Gastroesophageal sphincter (tissue), 4 donors: ENCODE measurements around the gene BRK1. TPM values are rescaled to one million over a fixed set of nuclear protein-coding genes. Genes with fewer than 3 reads are reported as not detected.
A peak's percentile ranks its signal among the peaks of the same experiment; 100 is the strongest.
"Not testable (repeated sequence)": the region's sequence is repeated elsewhere in the genome, so short reads cannot be mapped to it uniquely, and the experiment has no call there.

Experiments
- ATAC-seq: fragments of 150-250 bp; one replicate; pipeline ENCODE4 v1.9.1; 2016; ENCODE audit warnings: mild to moderate bottlenecking, moderate library complexity
- H3K27ac ChIP-seq, 4 donors: fragments of 200-600 bp; sonication (generic) in 3 of 4; 1 replicate in 3 of 4; 2 replicates in 1 of 4; pipeline ENCODE4 v1.5.1; 2016 to 2019
- H3K27me3 ChIP-seq: fragments of 200-600 bp; sonication (generic); one replicate; pipeline ENCODE4 v1.5.1; 2019
- H3K36me3 ChIP-seq, 2 donors: fragments of 200-600 bp; sonication (generic); one replicate each; pipeline ENCODE4 v1.5.1; 2019; ENCODE audit warnings: control low read depth in 1 of 2
- H3K4me1 ChIP-seq, 3 donors: fragments of 200-600 bp; sonication (generic); 1 replicate in 2 of 3; 2 replicates in 1 of 3; pipeline ENCODE4 v1.5.1; 2016 to 2019; ENCODE audit warnings: control low read depth in 2 of 3
- H3K4me3 ChIP-seq, 2 donors: fragments of 200-600 bp; sonication (generic); one replicate each; pipeline ENCODE4 v1.5.1; 2019; ENCODE audit warnings: mild to moderate bottlenecking in 1 of 2, moderate library complexity in 1 of 2
- H3K9me3 ChIP-seq, 3 donors: fragments of 200-600 bp; sonication (generic); one replicate each; pipeline ENCODE4 v1.5.1; 2017 to 2019; ENCODE audit warnings: control low read depth in 2 of 3
- CTCF ChIP-seq, 4 experiments: fragments of 200-600 bp in 2 of 4; fragments of 450-650 bp in 2 of 4; sonication (generic) in 1 of 4; IDR thresholded peaks; one replicate each; pipeline ENCODE4 v1.5.1; 2017 to 2019; ENCODE audit warnings: antibody characterized with exemption in 4 of 4, mild to moderate bottlenecking in 2 of 4, moderate library complexity in 2 of 4
- POLR2AphosphoS5 ChIP-seq: sonication (generic); formaldehyde crosslinking; IDR thresholded peaks from one replicate; pipeline ENCODE4 v1.6.1; 2017; ENCODE audit warnings: antibody characterized with exemption
- WGBS, 2 donors: methylation state at CpG; one replicate each; pipeline ENCODE4 v1.1.5; 2018; ENCODE audit warnings: low coverage in 1 of 2; 5-methylcytosine and 5-hydroxymethylcytosine counted together
- total RNA-seq, 4 donors: library from RNA; depleted of rRNA; stranded (reverse); fragments of >200 nt; gene quantifications; one replicate each; pipeline ENCODE4 v1.1.0, GENCODE V29; 2016

The BRK1 gene
- total RNA-seq, 4 donors from 2014 or later = 121 to 155 (median 139) TPM

DNA sequence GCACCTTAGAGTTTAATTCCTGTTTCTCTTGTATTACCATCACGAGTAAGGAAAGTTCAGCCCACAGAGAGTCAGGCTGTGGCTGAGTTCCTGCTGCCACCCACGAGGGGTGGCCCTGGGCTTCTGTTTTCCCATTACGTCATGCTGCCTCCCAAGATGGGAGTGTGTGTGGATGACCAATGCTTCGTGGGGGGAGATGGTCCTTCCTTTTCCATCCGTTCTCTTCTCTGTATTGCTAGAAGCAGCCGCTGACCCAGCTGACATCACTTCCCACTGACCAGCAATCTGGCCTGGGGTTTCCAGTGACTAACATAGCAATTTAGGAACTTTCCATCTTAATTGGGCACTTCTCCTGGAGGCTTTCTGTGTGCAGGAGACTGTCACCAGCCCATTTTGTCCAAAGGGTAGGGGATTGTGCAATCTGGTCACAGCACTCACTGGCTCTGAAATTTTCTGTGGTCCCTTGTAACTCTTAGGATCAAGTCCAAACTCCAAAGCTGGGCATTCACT, 58.5 kb downstream of the BRK1 start:
- Histone ChIP-seq H3K9me3 (no peaks in the 10 kb centered on the region), H3K4me3 (no peak overlapping the region), H3K36me3 (peaks cover 0 to 20% of the 10 kb centered on the region in 2 donors), H3K27me3 (no peaks in the 10 kb centered on the region), H3K27ac (peak overlapping the region in 3 of 4 donors; percentile 59 to 67 (median 66)), H3K4me1 (peaks cover 0 to 12% (median 9%) of the 10 kb centered on the region in 3 donors)
- peak; percentile 92 for ATAC-seq
- TF ChIP-seq POLR2AphosphoS5 = peak; percentile 44
- TF ChIP-seq CTCF (IDR thresholded peaks at IDR 0.05) = no peak
- 27 to 28% methylated on average over 4 to 6 of the region's 6 CpGs for WGBS, 2 donors

DNA sequence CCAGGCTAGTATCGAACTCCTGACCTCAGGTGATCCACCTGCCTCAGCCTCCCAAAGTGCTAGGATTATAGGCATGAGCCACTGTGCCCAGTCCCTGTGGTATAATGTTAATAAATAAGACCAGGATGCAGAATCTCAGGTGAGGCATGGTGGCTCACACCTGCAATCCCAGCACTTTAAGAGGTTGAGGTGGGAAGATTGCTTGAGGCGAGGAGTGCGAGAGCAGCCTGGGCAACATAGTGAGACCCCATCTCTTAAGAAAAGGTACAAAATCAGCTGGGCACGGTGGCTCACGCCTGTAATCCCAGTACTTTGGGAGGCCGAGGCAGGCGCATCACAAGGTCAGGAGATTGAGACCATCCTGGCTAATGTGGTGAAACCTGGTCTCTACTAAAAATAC, 59.9 kb downstream of the BRK1 start:
- not testable (repeated sequence) for H3K4me3 ChIP-seq, ATAC-seq, H3K27ac ChIP-seq, H3K9me3 ChIP-seq, H3K27me3 ChIP-seq
- H3K36me3 ChIP-seq = peaks cover 0 to 32% of the 10 kb centered on the region in 2 donors
- 100% methylated on average over 5 of the region's 7 CpGs; no CpG with 5 or more reads in 1 of the 2 donors for WGBS, 2 donors
- peaks cover 0 to 12% (median 9%) of the 10 kb centered on the region in 3 donors for H3K4me1 ChIP-seq

DNA sequence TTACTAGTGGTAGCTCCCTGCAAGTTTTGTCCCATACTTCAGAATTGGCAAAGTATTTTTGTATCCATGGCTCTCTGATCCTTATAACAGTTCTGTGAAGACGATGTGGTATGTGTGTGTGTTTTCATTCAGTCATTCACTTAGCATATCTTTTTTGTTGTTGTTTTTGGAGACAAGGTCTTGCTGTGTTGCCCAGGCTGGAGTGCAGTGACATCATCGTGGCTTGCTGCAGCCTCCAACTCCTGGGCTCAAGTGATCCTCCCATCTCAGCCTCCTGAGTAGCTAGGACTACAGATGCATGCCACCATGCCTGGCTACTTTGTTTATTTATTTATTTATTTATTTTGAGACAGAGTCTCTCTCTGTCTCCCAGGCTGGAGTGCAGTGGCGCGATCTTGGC, 60.7 kb downstream of the BRK1 start:
- not testable (repeated sequence) for H3K4me3 ChIP-seq, H3K27ac ChIP-seq, H3K27me3 ChIP-seq, H3K9me3 ChIP-seq, ATAC-seq
- Histone ChIP-seq H3K36me3 (peaks cover 0 to 40% of the 10 kb centered on the region in 2 donors), H3K4me1 (peaks cover 0 to 12% (median 9%) of the 10 kb centered on the region in 3 donors)
- 96 to 100% methylated on average over 4 of the region's 4 CpGs for WGBS, 2 donors

Other genes starting within 250 kb of the BRK1 start
- gene CIDEC, start 235.4 kb upstream of the BRK1 start, total RNA-seq = 10 to 100 TPM in 1 of 4 donors, 1 to 10 TPM in 1, under 1 TPM in 1, not detected in 1; 0.35 to 12.4 (median 1.6) TPM
- gene JAGN1, start 225.1 kb upstream of the BRK1 start, total RNA-seq = 10 to 100 TPM; 23.4 to 39.3 (median 31.7) TPM
- under 1 TPM; 0.47 to 0.85 (median 0.79) TPM for gene IL17RE, start 212.8 kb upstream of the BRK1 start, total RNA-seq
- 10 to 100 TPM; 31.0 to 64.0 (median 52.8) TPM for gene IL17RC, start 198.6 kb upstream of the BRK1 start, total RNA-seq
- 10 to 100 TPM; 54.3 to 80.0 (median 64.6) TPM for gene CRELD1, start 181.8 kb upstream of the BRK1 start, total RNA-seq
- 1 to 10 TPM; 1.3 to 3.6 (median 2.7) TPM for gene PRRT3, start 163.3 kb upstream of the BRK1 start, total RNA-seq
- 10 to 100 TPM; 38.8 to 81.6 (median 73.9) TPM for gene EMC3, start 128.8 kb upstream of the BRK1 start, total RNA-seq
- 1 to 10 TPM in 3 of 4 donors, under 1 TPM in 1; 0.96 to 7.3 (median 4.1) TPM for gene FANCD2, start 89.2 kb upstream of the BRK1 start, total RNA-seq
- under 1 TPM in 1 of 4 donors, not detected in 3; 0.77 TPM for gene FANCD2OS, start 7.4 kb upstream of the BRK1 start, total RNA-seq
- gene VHL, start 26.1 kb downstream of the BRK1 start, total RNA-seq = 10 to 100 TPM; 24.5 to 31.9 (median 27.7) TPM
- gene IRAK2, start 49.2 kb downstream of the BRK1 start, total RNA-seq = 1 to 10 TPM; 2.2 to 4.4 (median 3.3) TPM
- 10 to 100 TPM in 3 of 4 donors, 1 to 10 TPM in 1; 10.0 to 28.4 (median 22.6) TPM for gene TATDN2, start 132.8 kb downstream of the BRK1 start, total RNA-seq
- gene GHRL, start 177.3 kb downstream of the BRK1 start, total RNA-seq = 1 to 10 TPM in 1 of 4 donors, under 1 TPM in 1, not detected in 2; 0.47 to 3.2 TPM
- 10 to 100 TPM; 58.5 to 85.9 (median 76.9) TPM for gene SEC13, start 205.4 kb downstream of the BRK1 start, total RNA-seq